ENCODE results near the gene CASP3.

- TF ChIP-seq POLR2A (IDR thresholded peaks at IDR 0.05) (no peak), CTCF (IDR thresholded peaks at IDR 0.05) (no peak)
These were observed 45.2 kb upstream of the CASP3 start for GRCh38 chr4:184694412-184694956.
